Measurements from ENCODE around the gene KCNJ5.

DNA sequence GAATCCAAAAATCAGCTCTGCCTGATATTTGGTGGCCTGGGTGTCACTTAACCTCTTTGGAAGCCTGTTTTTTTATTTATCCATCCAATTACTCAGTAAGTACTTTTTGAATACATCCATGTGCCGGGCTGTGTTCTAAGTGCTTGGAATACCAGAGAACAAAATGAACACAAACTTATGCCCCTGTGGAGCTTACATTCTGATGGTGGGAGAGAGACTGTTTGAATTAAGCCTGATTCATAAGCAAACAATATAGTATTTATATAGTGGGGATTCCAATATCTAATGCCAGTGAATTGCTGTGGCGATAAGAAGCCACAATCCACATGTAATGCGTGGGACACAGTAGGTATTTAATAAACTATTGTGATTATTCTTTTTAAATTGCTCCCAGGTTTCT is 19.4 kb downstream of the KCNJ5 start:
- TF ChIP-seq, protein P1, sequence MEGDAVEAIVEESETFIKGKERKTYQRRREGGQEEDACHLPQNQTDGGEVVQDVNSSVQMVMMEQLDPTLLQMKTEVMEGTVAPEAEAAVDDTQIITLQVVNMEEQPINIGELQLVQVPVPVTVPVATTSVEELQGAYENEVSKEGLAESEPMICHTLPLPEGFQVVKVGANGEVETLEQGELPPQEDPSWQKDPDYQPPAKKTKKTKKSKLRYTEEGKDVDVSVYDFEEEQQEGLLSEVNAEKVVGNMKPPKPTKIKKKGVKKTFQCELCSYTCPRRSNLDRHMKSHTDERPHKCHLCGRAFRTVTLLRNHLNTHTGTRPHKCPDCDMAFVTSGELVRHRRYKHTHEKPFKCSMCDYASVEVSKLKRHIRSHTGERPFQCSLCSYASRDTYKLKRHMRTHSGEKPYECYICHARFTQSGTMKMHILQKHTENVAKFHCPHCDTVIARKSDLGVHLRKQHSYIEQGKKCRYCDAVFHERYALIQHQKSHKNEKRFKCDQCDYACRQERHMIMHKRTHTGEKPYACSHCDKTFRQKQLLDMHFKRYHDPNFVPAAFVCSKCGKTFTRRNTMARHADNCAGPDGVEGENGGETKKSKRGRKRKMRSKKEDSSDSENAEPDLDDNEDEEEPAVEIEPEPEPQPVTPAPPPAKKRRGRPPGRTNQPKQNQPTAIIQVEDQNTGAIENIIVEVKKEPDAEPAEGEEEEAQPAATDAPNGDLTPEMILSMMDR (IDR thresholded peaks at IDR 0.05 in 2 of 3, conservative IDR thresholded peaks at IDR 0.05 in 1 of 3; ENCODE audit: borderline replicate concordance in 1 of 3, insufficient read depth in 1 of 3, low read depth in 2 of 3, low read length in 2 of 3): no peak
- no peak for TF ChIP-seq TCF7L2 (IDR thresholded peaks at IDR 0.05; ENCODE audit: borderline replicate concordance, extremely low read depth, insufficient read depth, insufficient read length)
- no peak for TF ChIP-seq POLR2A (IDR thresholded peaks at IDR 0.05; ENCODE audit: borderline replicate concordance, extremely low read depth, insufficient read depth, insufficient read length)
- TF ChIP-seq ELF1 (IDR thresholded peaks at IDR 0.05; ENCODE audit: borderline replicate concordance, low read depth): no peak
- TF ChIP-seq POLR2AphosphoS5 (IDR thresholded peaks at IDR 0.05; ENCODE audit: low read depth, low read length): no peak
